GM23338 (cell line): ENCODE measurements around the gene CHMP6. TPM values are rescaled to one million over a fixed set of nuclear protein-coding genes. Genes with fewer than 3 reads are reported as not detected.

Experiments used
- ATAC-seq: fragments of 200-7000 bp; cut with Tn5 transposase; 3 replicates; pipeline ENCODE4 v1.9.1; 2020
- DNase-seq: peaks from one replicate; pipeline ENCODE4 v3.0.0-alpha.2; 2015; ENCODE audit warnings: low spot score
- H2AFZ ChIP-seq: fragments of 200-600 bp; sonication (generic); 2 replicates; pipeline ENCODE4 v1.8.0; 2016; ENCODE audit warnings: antibody characterized with exemption, mild to moderate bottlenecking, moderate library complexity
- H3F3A ChIP-seq: fragments of 200-600 bp; sonication (generic); replicated peaks from 2 replicates; pipeline ENCODE4 v1.8.0; 2017; ENCODE audit warnings: antibody characterized with exemption, mixed run types, low read depth
- H3K27ac ChIP-seq: fragments of 200-600 bp; sonication (generic); 2 replicates; pipeline ENCODE4 v1.6.1; 2016; ENCODE audit warnings: low read depth
- H3K27me3 ChIP-seq: fragments of 200-600 bp; sonication (generic); 2 replicates; pipeline ENCODE4 v1.8.0; 2016; ENCODE audit warnings: mild to moderate bottlenecking, mixed run types, moderate library complexity; ENCODE audit not compliant: insufficient read depth
- H3K36me3 ChIP-seq: fragments of 200-600 bp; sonication (generic); 2 replicates; pipeline ENCODE4 v1.8.0; 2016; ENCODE audit warnings: mild to moderate bottlenecking; ENCODE audit not compliant: insufficient read depth
- H3K4me1 ChIP-seq: fragments of 200-600 bp; sonication (generic); 2 replicates; pipeline ENCODE4 v1.8.0; 2016; ENCODE audit warnings: mild to moderate bottlenecking, moderate library complexity; ENCODE audit not compliant: insufficient read depth
- H3K4me2 ChIP-seq: fragments of 200-600 bp; sonication (generic); 2 replicates; pipeline ENCODE4 v1.7.1; 2017; ENCODE audit warnings: mixed run types
- H3K4me3 ChIP-seq: fragments of 200-600 bp; sonication (generic); 2 replicates; pipeline ENCODE4 v1.6.1; 2016; ENCODE audit warnings: mixed run types
- H3K79me2 ChIP-seq: fragments of 200-600 bp; sonication (generic); replicated peaks from 2 replicates; pipeline ENCODE4 v1.8.0; 2017; ENCODE audit warnings: mild to moderate bottlenecking; ENCODE audit not compliant: insufficient read depth
- H3K9me2 ChIP-seq: fragments of 200-600 bp; sonication (generic); 2 replicates; pipeline ENCODE4 v1.8.0; 2017; ENCODE audit not compliant: insufficient read depth
- H4K20me1 ChIP-seq: fragments of 200-600 bp; sonication (generic); replicated peaks from 2 replicates; pipeline ENCODE4 v1.8.0; 2017; ENCODE audit warnings: mild to moderate bottlenecking; ENCODE audit not compliant: insufficient read depth
- H3K27ac Mint-ChIP-seq: 2 replicates; pipeline ENCODE4 v1.8.0; 2020; ENCODE audit warnings: inconsistent platforms, mild to moderate bottlenecking, moderate library complexity, mixed read lengths
- H3K27me3 Mint-ChIP-seq: 3 replicates; pipeline ENCODE4 v1.8.0; 2022; ENCODE audit warnings: low read depth, mild to moderate bottlenecking, moderate library complexity, mixed read lengths, inconsistent platforms; ENCODE audit not compliant: insufficient read depth, poor library complexity
- H3K36me3 Mint-ChIP-seq: 3 replicates; pipeline ENCODE4 v1.8.0; 2021; ENCODE audit warnings: low read depth, mild to moderate bottlenecking, inconsistent platforms, moderate library complexity, mixed read lengths
- H3K4me1 Mint-ChIP-seq: 3 replicates; pipeline ENCODE4 v1.8.0; 2020; ENCODE audit warnings: mild to moderate bottlenecking, inconsistent platforms, mixed read lengths
- H3K4me3 Mint-ChIP-seq: 3 replicates; pipeline ENCODE4 v1.8.0; 2021; ENCODE audit warnings: moderate library complexity, mild to moderate bottlenecking, inconsistent platforms, mixed read lengths
- H3K9me3 Mint-ChIP-seq: 3 replicates; pipeline ENCODE4 v1.8.0; 2020; ENCODE audit warnings: moderate library complexity, mild to moderate bottlenecking, inconsistent platforms, mixed read lengths
- CREB1 ChIP-seq: fragments of 250-450 bp; sonication (Bioruptor Pico); IDR thresholded peaks from 2 replicates; pipeline ENCODE4 v1.5.0; 2020; ENCODE audit warnings: low read depth, mild to moderate bottlenecking, moderate library complexity
- POLR2AphosphoS5 ChIP-seq: IDR thresholded peaks from 2 replicates; pipeline ENCODE4 v1.6.1; 2016; ENCODE audit warnings: antibody characterized with exemption, low read depth
- STAT1 ChIP-seq: IDR thresholded peaks from one replicate; pipeline ENCODE4 v1.6.1; 2016; ENCODE audit warnings: antibody characterized with exemption; ENCODE audit not compliant: unreplicated experiment
- ZNF114 ChIP-seq: fragments of 250-450 bp; sonication (Bioruptor Pico); IDR thresholded peaks from 2 replicates; pipeline ENCODE4 v1.5.0; 2020; ENCODE audit warnings: mild to moderate bottlenecking, moderate library complexity
- polyA plus RNA-seq: library from polyadenylated mRNA; unstranded; fragments of >200 nt; fragmentation: Nextera tagmentation; extraction: Ambion mirVana; gene quantifications from 2 replicates; pipeline ENCODE4 v1.2.1, GENCODE V29; 2016
- total RNA-seq: library from RNA; depleted of rRNA; stranded (reverse); fragments of >200 nt; shearing (Covaris generic); gene quantifications from 2 replicates; pipeline ENCODE4 v1.2.3, GENCODE V29; 2014
- TF ChIP-seq, protein P1 (sequence below): fragments of 250-450 bp; sonication (Bioruptor Pico); IDR thresholded peaks from 2 replicates; pipeline ENCODE4 v1.5.0; 2020; ENCODE audit warnings: mild to moderate bottlenecking, moderate library complexity

The CHMP6 gene
- total and polyA plus RNA-seq, 2 experiments from 2014 or later: 12.3 to 14.0 TPM

GRCh38 chr17:80976701-80977100, 14.9 kb upstream of the CHMP6 start (continued):
- TF ChIP-seq, protein P1, sequence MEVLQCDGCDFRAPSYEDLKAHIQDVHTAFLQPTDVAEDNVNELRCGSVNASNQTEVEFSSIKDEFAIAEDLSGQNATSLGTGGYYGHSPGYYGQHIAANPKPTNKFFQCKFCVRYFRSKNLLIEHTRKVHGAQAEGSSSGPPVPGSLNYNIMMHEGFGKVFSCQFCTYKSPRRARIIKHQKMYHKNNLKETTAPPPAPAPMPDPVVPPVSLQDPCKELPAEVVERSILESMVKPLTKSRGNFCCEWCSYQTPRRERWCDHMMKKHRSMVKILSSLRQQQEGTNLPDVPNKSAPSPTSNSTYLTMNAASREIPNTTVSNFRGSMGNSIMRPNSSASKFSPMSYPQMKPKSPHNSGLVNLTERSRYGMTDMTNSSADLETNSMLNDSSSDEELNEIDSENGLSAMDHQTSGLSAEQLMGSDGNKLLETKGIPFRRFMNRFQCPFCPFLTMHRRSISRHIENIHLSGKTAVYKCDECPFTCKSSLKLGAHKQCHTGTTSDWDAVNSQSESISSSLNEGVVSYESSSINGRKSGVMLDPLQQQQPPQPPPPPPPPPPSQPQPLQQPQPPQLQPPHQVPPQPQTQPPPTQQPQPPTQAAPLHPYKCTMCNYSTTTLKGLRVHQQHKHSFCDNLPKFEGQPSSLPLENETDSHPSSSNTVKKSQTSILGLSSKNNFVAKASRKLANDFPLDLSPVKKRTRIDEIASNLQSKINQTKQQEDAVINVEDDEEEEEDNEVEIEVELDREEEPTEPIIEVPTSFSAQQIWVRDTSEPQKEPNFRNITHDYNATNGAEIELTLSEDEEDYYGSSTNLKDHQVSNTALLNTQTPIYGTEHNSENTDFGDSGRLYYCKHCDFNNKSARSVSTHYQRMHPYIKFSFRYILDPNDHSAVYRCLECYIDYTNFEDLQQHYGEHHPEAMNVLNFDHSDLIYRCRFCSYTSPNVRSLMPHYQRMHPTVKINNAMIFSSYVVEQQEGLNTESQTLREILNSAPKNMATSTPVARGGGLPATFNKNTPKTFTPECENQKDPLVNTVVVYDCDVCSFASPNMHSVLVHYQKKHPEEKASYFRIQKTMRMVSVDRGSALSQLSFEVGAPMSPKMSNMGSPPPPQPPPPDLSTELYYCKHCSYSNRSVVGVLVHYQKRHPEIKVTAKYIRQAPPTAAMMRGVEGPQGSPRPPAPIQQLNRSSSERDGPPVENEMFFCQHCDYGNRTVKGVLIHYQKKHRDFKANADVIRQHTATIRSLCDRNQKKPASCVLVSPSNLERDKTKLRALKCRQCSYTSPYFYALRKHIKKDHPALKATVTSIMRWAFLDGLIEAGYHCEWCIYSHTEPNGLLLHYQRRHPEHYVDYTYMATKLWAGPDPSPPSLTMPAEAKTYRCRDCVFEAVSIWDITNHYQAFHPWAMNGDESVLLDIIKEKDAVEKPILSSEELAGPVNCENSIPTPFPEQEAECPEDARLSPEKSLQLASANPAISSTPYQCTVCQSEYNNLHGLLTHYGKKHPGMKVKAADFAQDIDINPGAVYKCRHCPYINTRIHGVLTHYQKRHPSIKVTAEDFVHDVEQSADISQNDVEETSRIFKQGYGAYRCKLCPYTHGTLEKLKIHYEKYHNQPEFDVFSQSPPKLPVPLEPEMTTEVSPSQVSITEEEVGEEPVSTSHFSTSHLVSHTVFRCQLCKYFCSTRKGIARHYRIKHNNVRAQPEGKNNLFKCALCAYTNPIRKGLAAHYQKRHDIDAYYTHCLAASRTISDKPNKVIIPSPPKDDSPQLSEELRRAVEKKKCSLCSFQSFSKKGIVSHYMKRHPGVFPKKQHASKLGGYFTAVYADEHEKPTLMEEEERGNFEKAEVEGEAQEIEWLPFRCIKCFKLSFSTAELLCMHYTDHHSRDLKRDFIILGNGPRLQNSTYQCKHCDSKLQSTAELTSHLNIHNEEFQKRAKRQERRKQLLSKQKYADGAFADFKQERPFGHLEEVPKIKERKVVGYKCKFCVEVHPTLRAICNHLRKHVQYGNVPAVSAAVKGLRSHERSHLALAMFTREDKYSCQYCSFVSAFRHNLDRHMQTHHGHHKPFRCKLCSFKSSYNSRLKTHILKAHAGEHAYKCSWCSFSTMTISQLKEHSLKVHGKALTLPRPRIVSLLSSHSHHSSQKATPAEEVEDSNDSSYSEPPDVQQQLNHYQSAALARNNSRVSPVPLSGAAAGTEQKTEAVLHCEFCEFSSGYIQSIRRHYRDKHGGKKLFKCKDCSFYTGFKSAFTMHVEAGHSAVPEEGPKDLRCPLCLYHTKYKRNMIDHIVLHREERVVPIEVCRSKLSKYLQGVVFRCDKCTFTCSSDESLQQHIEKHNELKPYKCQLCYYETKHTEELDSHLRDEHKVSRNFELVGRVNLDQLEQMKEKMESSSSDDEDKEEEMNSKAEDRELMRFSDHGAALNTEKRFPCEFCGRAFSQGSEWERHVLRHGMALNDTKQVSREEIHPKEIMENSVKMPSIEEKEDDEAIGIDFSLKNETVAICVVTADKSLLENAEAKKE: no peak
- TF ChIP-seq CREB1 (CRISPR knock-in tag) (no peak), ZNF114 (CRISPR knock-in tag) (no peak), STAT1 (no peak)

GRCh38 chr17:80977172-80977571, 14.5 kb upstream of the CHMP6 start:
- H3K4me1 Mint-ChIP-seq: peaks cover 8% of the 10 kb centered on the region; the same call in 2 of the 3 replicates
- no peak overlapping the region for H3K4me3 Mint-ChIP-seq
- H3K79me2 ChIP-seq: no peaks in the 10 kb centered on the region
- no peak for ATAC-seq
- H3K4me2 ChIP-seq: no peak overlapping the region
- H3K4me1 ChIP-seq: no peaks in the 10 kb centered on the region
- H3K4me3 ChIP-seq: no peak overlapping the region
- no peaks in the 10 kb centered on the region for H3K9me2 ChIP-seq
- no peaks in the 10 kb centered on the region for H3K27me3 ChIP-seq
- DNase-seq: no peak
- H3K36me3 Mint-ChIP-seq: no peaks in the 10 kb centered on the region; the same call in 2 of the 3 replicates
- H3K27ac Mint-ChIP-seq: no peak overlapping the region
- H3K27me3 Mint-ChIP-seq: peaks cover 10% of the 10 kb centered on the region
- H3K27ac ChIP-seq: no peak overlapping the region
- no peaks in the 10 kb centered on the region; the same call in 1 of the 3 replicates for H3K9me3 Mint-ChIP-seq
- no peaks in the 10 kb centered on the region for H4K20me1 ChIP-seq
- H2AFZ ChIP-seq: no peak overlapping the region
- no peaks in the 10 kb centered on the region for H3F3A ChIP-seq
- no peaks in the 10 kb centered on the region for H3K36me3 ChIP-seq
- TF ChIP-seq, protein P1: no peak
- no peak for TF ChIP-seq POLR2AphosphoS5
